Thoracic aorta (tissue), 2 donors: ENCODE results near the gene HCN1. TPM values are rescaled to one million over a fixed set of nuclear protein-coding genes. Genes with fewer than 3 reads are reported as not detected.

Source experiments
- ATAC-seq: fragments of 150-250 bp; one replicate; pipeline ENCODE4 v1.8.0; 2017; ENCODE audit warnings: low read depth; ENCODE audit not compliant: insufficient number of reproducible peaks, low FRiP score
- DNase-seq: peaks from one replicate; pipeline ENCODE4 v3.0.0-alpha.2; 2020; ENCODE audit warnings: low spot score
- H3K27ac ChIP-seq, 2 donors: fragments of 200-600 bp; sonication (generic); 1 replicate in 1 of 2; 2 replicates in 1 of 2; pipeline ENCODE4 v1.5.1; 2016; ENCODE audit warnings: mild to moderate bottlenecking in 2 of 2, moderate library complexity in 2 of 2
- H3K27me3 ChIP-seq: fragments of 200-600 bp; sonication (generic); replicated peaks from 2 replicates; pipeline ENCODE4 v1.6.0; 2016; ENCODE audit warnings: mild to moderate bottlenecking; ENCODE audit not compliant: insufficient read depth
- H3K36me3 ChIP-seq: fragments of 200-600 bp; sonication (generic); one replicate; pipeline ENCODE4 v1.5.1; 2016
- H3K4me1 ChIP-seq, 2 donors: fragments of 200-600 bp; sonication (generic); 1 replicate in 1 of 2; 2 replicates in 1 of 2; pipeline versions ENCODE4 v1.5.1 to v1.6.0; 2016; ENCODE audit warnings: low read depth in 2 of 2, mild to moderate bottlenecking in 1 of 2; ENCODE audit not compliant: control insufficient read depth in 1 of 2
- H3K4me3 ChIP-seq: fragments of 200-600 bp; sonication (generic); 2 replicates; pipeline ENCODE4 v1.5.1; 2016; ENCODE audit warnings: mild to moderate bottlenecking
- H3K9me3 ChIP-seq: fragments of 200-600 bp; sonication (generic); 2 replicates; pipeline ENCODE4 v1.5.1; 2016
- CTCF ChIP-seq: fragments of 200-600 bp; sonication (generic); IDR thresholded peaks from one replicate; pipeline ENCODE4 v1.5.1; 2019; ENCODE audit warnings: antibody characterized with exemption
- total RNA-seq, 2 donors: library from RNA; depleted of rRNA; stranded (reverse); fragments of >200 nt; gene quantifications; one replicate each; pipeline versions ENCODE4 v1.1.0 to v1.2.3, GENCODE V29; 2016

HCN1 gene
- total RNA-seq, 2 donors from 2014 or later: 0.21 TPM; not detected in 1

GRCh38 chr5:45414620-45415573 is 281.3 kb downstream of the HCN1 start:
- no peaks in the 10 kb centered on the region for H3K36me3 ChIP-seq
- no peaks in the 10 kb centered on the region for H3K9me3 ChIP-seq
- H3K4me1 ChIP-seq: no peaks in the 10 kb centered on the region
- TF ChIP-seq CTCF: no peak
- ATAC-seq: no peak
- H3K4me3 ChIP-seq: no peak overlapping the region
- no peaks in the 10 kb centered on the region for H3K27me3 ChIP-seq
- no peak for DNase-seq
- no peak overlapping the region for H3K27ac ChIP-seq

GRCh38 chr5:45411971-45412612 is 284.1 kb downstream of the HCN1 start:
- no peaks in the 10 kb centered on the region for H3K4me1 ChIP-seq
- no peak for ATAC-seq
- no peak for DNase-seq

GRCh38 chr5:45410304-45410995 is 285.7 kb downstream of the HCN1 start:
- H3K4me1 ChIP-seq: no peaks in the 10 kb centered on the region
- no peak overlapping the region for H3K27ac ChIP-seq
- H3K9me3 ChIP-seq: no peaks in the 10 kb centered on the region
- no peak for DNase-seq
- no peaks in the 10 kb centered on the region for H3K27me3 ChIP-seq
- H3K36me3 ChIP-seq: no peaks in the 10 kb centered on the region
- H3K4me3 ChIP-seq: no peak overlapping the region
- no peak for ATAC-seq
- no peak for TF ChIP-seq CTCF

More at GRCh38 chr5:45411971-45412612, 284.1 kb downstream of the HCN1 start:
- Histone ChIP-seq H3K36me3 (no peaks in the 10 kb centered on the region), H3K27me3 (no peaks in the 10 kb centered on the region), H3K9me3 (no peaks in the 10 kb centered on the region), H3K27ac (no peak overlapping the region), H3K4me3 (no peak overlapping the region)
- TF ChIP-seq CTCF: no peak

- Histone ChIP-seq H3K36me3 (no peaks in the 10 kb centered on the region), H3K4me3 (no peak overlapping the region), H3K9me3 (no peaks in the 10 kb centered on the region), H3K27ac (no peak overlapping the region), H3K27me3 (no peaks in the 10 kb centered on the region), H3K4me1 (no peaks in the 10 kb centered on the region)
- no peak for DNase-seq
- no peak for TF ChIP-seq CTCF
- no peak for ATAC-seq
Measured at GRCh38 chr5:45408067-45408466, 288.1 kb downstream of the HCN1 start.
